ENCODE results near the gene LONP2. TPM values are rescaled to one million over a fixed set of nuclear protein-coding genes. Genes with fewer than 3 reads are reported as not detected.

LONP2 gene
- total and polyA plus RNA-seq, 9 of the 15 experiments (the other 6 are each of a cell fraction or from before 2014, with no cell fraction given) = 8.1 to 41.2 (median 25.6) TPM

DNA sequence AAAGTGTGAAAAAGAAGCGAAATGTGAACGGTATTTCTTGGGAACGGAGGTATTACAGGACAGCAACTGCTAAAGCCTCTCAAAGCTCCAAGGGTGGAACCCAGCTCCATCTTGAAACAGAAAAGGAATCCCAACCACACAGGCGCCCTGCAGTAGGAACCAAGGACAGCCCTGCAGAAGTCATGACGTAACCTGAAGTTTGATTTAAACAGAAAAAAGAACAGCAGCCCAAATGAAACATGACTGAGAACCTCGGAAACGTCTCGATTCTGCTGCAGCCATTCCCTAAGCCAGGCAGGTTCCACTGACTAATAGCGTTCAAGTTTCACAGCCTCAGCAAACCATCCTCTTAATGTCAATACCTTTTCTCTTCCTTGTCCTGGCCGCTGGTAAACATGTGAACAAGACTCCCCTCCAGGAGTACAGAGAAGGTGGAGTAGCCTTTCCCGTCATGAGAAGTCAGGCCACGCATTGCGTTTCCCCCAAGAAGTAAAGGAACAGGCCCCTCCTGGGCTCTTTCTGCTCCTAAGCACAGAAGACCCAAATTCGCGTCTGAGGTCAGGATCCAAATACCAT, 121.0 kb downstream of the LONP2 start (continued):
- TF ChIP-seq, protein P1, sequence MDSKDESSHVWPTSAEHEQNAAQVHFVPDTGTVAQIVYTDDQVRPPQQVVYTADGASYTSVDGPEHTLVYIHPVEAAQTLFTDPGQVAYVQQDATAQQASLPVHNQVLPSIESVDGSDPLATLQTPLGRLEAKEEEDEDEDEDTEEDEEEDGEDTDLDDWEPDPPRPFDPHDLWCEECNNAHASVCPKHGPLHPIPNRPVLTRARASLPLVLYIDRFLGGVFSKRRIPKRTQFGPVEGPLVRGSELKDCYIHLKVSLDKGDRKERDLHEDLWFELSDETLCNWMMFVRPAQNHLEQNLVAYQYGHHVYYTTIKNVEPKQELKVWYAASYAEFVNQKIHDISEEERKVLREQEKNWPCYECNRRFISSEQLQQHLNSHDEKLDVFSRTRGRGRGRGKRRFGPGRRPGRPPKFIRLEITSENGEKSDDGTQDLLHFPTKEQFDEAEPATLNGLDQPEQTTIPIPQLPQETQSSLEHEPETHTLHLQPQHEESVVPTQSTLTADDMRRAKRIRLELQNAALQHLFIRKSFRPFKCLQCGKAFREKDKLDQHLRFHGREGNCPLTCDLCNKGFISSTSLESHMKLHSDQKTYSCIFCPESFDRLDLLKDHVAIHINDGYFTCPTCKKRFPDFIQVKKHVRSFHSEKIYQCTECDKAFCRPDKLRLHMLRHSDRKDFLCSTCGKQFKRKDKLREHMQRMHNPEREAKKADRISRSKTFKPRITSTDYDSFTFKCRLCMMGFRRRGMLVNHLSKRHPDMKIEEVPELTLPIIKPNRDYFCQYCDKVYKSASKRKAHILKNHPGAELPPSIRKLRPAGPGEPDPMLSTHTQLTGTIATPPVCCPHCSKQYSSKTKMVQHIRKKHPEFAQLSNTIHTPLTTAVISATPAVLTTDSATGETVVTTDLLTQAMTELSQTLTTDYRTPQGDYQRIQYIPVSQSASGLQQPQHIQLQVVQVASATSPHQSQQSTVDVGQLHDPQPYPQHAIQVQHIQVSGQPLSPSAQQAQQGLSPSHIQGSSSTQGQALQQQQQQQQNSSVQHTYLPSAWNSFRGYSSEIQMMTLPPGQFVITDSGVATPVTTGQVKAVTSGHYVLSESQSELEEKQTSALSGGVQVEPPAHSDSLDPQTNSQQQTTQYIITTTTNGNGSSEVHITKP (IDR thresholded peaks at IDR 0.05; ENCODE audit: partially characterized antibody) = no peak
- TF ChIP-seq MEF2D (tag; conservative IDR thresholded peaks at IDR 0.05; ENCODE audit: low read depth) (no peak), ZNF655 (CRISPR knock-in tag; IDR thresholded peaks at IDR 0.05) (no peak), USF2 (CRISPR knock-in tag; IDR thresholded peaks at IDR 0.05) (no peak), ZNF785 (CRISPR knock-in tag; IDR thresholded peaks at IDR 0.05) (no peak), EHMT2 (IDR thresholded peaks at IDR 0.05) (no peak), E4F1 (CRISPR knock-in tag; IDR thresholded peaks at IDR 0.05; ENCODE audit: borderline replicate concordance) (no peak), NR4A1 (CRISPR knock-in tag; IDR thresholded peaks at IDR 0.05) (no peak), NR4A1 (tag; IDR thresholded peaks at IDR 0.05) (no peak), RBM39 (optimal IDR thresholded peaks at IDR 0.05; ENCODE audit: low read depth, low read length) (no peak), FOXK2 (conservative IDR thresholded peaks at IDR 0.05 in 1 of 2, IDR thresholded peaks at IDR 0.05 in 1 of 2; ENCODE audit: low read depth in 2 of 2) (0 out of 4 replicates have a peak, but pooled peaks have one; percentile 29 to 33), ZNF668 (CRISPR knock-in tag; IDR thresholded peaks at IDR 0.05) (no peak), RBM14 (IDR thresholded peaks at IDR 0.05; ENCODE audit: borderline replicate concordance, insufficient read depth, low read depth, low read length) (no peak), THAP12 (CRISPR knock-in tag; IDR thresholded peaks at IDR 0.05) (no peak), PREB (CRISPR knock-in tag; IDR thresholded peaks at IDR 0.05) (no peak)
